ENCODE measurements around the gene PEX16.

- no peak for TF ChIP-seq CTCF (IDR thresholded peaks at IDR 0.05)
- no peak for TF ChIP-seq POLR2A (IDR thresholded peaks at IDR 0.05)
Observed at GRCh38 chr11:45876401-45876800, 41.3 kb downstream of the PEX16 start.
